ENCODE data around the gene LPCAT3. TPM values are rescaled to one million over a fixed set of nuclear protein-coding genes. Genes with fewer than 3 reads are reported as not detected.
A peak's percentile ranks its signal among the peaks of the same experiment; 100 is the strongest.

LPCAT3 gene
- total and polyA plus RNA-seq, 2 of the 13 experiments (the other 11 are each of a cell fraction or from before 2014, with no cell fraction given) = 44.5 to 64.3 TPM

GRCh38 chr12:6938353-6939190 is 79.7 kb downstream of the LPCAT3 start:
- ATAC-seq = no peak
- DNase-seq (ENCODE audit: low spot score) = no peak
- peaks cover 33% of the 10 kb centered on the region for H3K4me1 ChIP-seq (ENCODE audit: insufficient read depth, low read length)
- peak overlapping the region; percentile 90 for H3K27ac ChIP-seq (ENCODE audit: extremely low read length, insufficient read depth, low read length)
- H3K9ac ChIP-seq (ENCODE audit: insufficient read depth, low read depth, low read length) = peak overlapping the region; percentile 93
- H3K79me2 ChIP-seq (ENCODE audit: insufficient read depth, low read length) = no peaks in the 10 kb centered on the region
- peak; percentile 61 for TF ChIP-seq AGO2 (optimal IDR thresholded peaks at IDR 0.05; ENCODE audit: low read depth, low read length)
- TF ChIP-seq CENPX (CRISPR knock-in tag; IDR thresholded peaks at IDR 0.05) = no peak
- 0 out of 2 replicates have a peak, but pooled peaks have one; percentile 6 for TF ChIP-seq MTA1 (CRISPR knock-in tag; IDR thresholded peaks at IDR 0.05; ENCODE audit: borderline replicate concordance)
- H3K36me3 ChIP-seq (replicated peaks in 1 of 2; ENCODE audit: control insufficient read depth in 1 of 2, insufficient read depth in 2 of 2, low read length in 2 of 2) = peaks cover 7 to 33% of the 10 kb centered on the region in 2 experiments
- POLR2A ChIA-PET = interaction anchor here (0.8 to 4.6 kb wide), 16 partner anchors 8 to 215 kb away, joined by 3 to 30 read pairs (median 10); partner anchors contain the start of genes ATN1, C1RL, COPS7A and ENO2
- intact Hi-C loops (cut with micrococcal nuclease; ENCODE audit: unreplicated experiment) (loop anchor here (2.0 kb wide), 1 partner anchor 14 kb away; no protein-coding TSS in a partner anchor), in situ Hi-C loops (cut with HindIII; ENCODE audit: extremely low pct_ligation_motif_present, low pct_unique_long_range_greater_than_20kb) (no loop called here)
- no peak for FAIRE-seq
- H3K4me2 ChIP-seq (ENCODE audit: low read depth, low read length) = peak overlapping the region; percentile 87
- BruUV-seq (replicated peaks) = no TSS peak
- H4K20me1 ChIP-seq (ENCODE audit: insufficient read depth, low read length) = no peaks in the 10 kb centered on the region
- no peaks in the 10 kb centered on the region for H3K9me3 ChIP-seq (ENCODE audit: low read length)
- WGBS (ENCODE audit: low lambda C conversion rate) = 87% methylated on average over 15 of the region's 32 CpGs
- H3K27me3 ChIP-seq (ENCODE audit: control insufficient read depth in 1 of 2, insufficient read depth in 2 of 2, low read length in 2 of 2) = no peaks in the 10 kb centered on the region
- H3K4me3 ChIP-seq (replicated peaks in 1 of 3; ENCODE audit: insufficient read depth in 1 of 3, low read depth in 2 of 3, low read length in 3 of 3) = peak overlapping the region in 2 of 3 experiments; percentile 28 to 78; a peak in 4 of 6 replicates
- CTCF ChIA-PET (ENCODE audit: low intra/inter-chr PET ratio, low total read pairs) = interaction anchor here (1.8 to 2.5 kb wide), 2 partner anchors 15 to 69 kb away, joined by 14 to 16 read pairs; no protein-coding TSS in a partner anchor
- no peak overlapping the region for H2AFZ ChIP-seq (ENCODE audit: low read length)

- Histone ChIP-seq H3K36me3 (replicated peaks in 1 of 2; ENCODE audit: control insufficient read depth in 1 of 2, insufficient read depth in 2 of 2, low read length in 2 of 2) (peaks cover 7 to 33% of the 10 kb centered on the region in 2 experiments), H3K9ac (ENCODE audit: insufficient read depth, low read depth, low read length) (peak overlapping the region; percentile 93), H3K9me3 (ENCODE audit: low read length) (no peaks in the 10 kb centered on the region), H3K27me3 (ENCODE audit: control insufficient read depth in 1 of 2, insufficient read depth in 2 of 2, low read length in 2 of 2) (no peaks in the 10 kb centered on the region), H3K4me2 (ENCODE audit: low read depth, low read length) (peak overlapping the region; percentile 87), H3K4me3 (replicated peaks in 1 of 3; ENCODE audit: insufficient read depth in 1 of 3, low read depth in 2 of 3, low read length in 3 of 3) (peak overlapping the region; percentile 49 to 78 (median 70); a peak in 5 of 6 replicates), H4K20me1 (ENCODE audit: insufficient read depth, low read length) (no peaks in the 10 kb centered on the region), H2AFZ (ENCODE audit: low read length) (no peak overlapping the region), H3K79me2 (ENCODE audit: insufficient read depth, low read length) (no peaks in the 10 kb centered on the region), H3K27ac (ENCODE audit: extremely low read length, insufficient read depth, low read length) (peak overlapping the region; percentile 90), H3K4me1 (ENCODE audit: insufficient read depth, low read length) (peaks cover 26% of the 10 kb centered on the region)
- FAIRE-seq (peak; percentile 98), DNase-seq (ENCODE audit: low spot score) (peak; percentile 91), ATAC-seq (peak; percentile 93)
- in situ Hi-C loops (cut with HindIII; ENCODE audit: extremely low pct_ligation_motif_present, low pct_unique_long_range_greater_than_20kb) = no loop called here
- ChIA-PET CTCF (ENCODE audit: low intra/inter-chr PET ratio, low total read pairs) (interaction anchor here (1.8 to 2.5 kb wide), 2 partner anchors 14 to 68 kb away, joined by 14 to 16 read pairs; no protein-coding TSS in a partner anchor), POLR2A (interaction anchor here (0.7 to 4.6 kb wide), 16 partner anchors 9 to 214 kb away, joined by 3 to 30 read pairs (median 10); partner anchors contain the start of genes ATN1, C1RL, COPS7A and ENO2)
- WGBS (ENCODE audit: low lambda C conversion rate) = 22% methylated on average over 43 of the region's 80 CpGs
- BruUV-seq (replicated peaks) = TSS peak; percentile 85
- intact Hi-C loops (cut with micrococcal nuclease; ENCODE audit: unreplicated experiment) = loop anchor here (2.0 kb wide), 1 partner anchor 13 kb away; no protein-coding TSS in a partner anchor
- TF ChIP-seq ZNF770 (CRISPR knock-in tag; IDR thresholded peaks at IDR 0.05) (peak; percentile 39), NFE2 (CRISPR knock-in tag; IDR thresholded peaks at IDR 0.05) (no peak), ZBTB26 (CRISPR knock-in tag; IDR thresholded peaks at IDR 0.05; ENCODE audit: borderline replicate concordance) (peak; percentile 67; the same call in 1 of the 2 replicates), SKI (IDR thresholded peaks at IDR 0.05; ENCODE audit: partially characterized antibody) (no peak), ZNF282 (IDR thresholded peaks at IDR 0.05; ENCODE audit: partially characterized antibody) (no peak)
These were observed 80.6 kb downstream of the LPCAT3 start for GRCh38 chr12:6937481-6938352.

Measured in HepG2 (cell line).